A549 (cell line): ENCODE measurements around the gene KRT35. TPM values are rescaled to one million over a fixed set of nuclear protein-coding genes. Genes with fewer than 3 reads are reported as not detected.

Experiments used
- ATAC-seq, 2 experiments: fragments of 200-7000 bp in 1 of 2; fragments of >200 bp in 1 of 2; cut with Nextera tagmentation in 1 of 2; cut with Tn5 transposase in 1 of 2; 3 replicates each; pipeline versions ENCODE4 v1.8.0 to v1.9.1; 2018 to 2020; ENCODE audit warnings: mild to moderate bottlenecking in 1 of 2, moderate library complexity in 1 of 2
- CTCF ChIA-PET: fragments of 300-600 bp; sonication (Branson Sonifier 250); formaldehyde crosslinking; extraction: SDS; loops from one replicate; lab custom pipeline; 2021; ENCODE audit warnings: antibody characterized with exemption, inconsistent platforms; lab: Yijun Ruan, JAX
- POLR2A ChIA-PET: fragments of 350-600 bp; formaldehyde crosslinking; extraction: SDS; loops from one replicate; lab custom pipeline; 2021; ENCODE audit warnings: antibody characterized with exemption, inconsistent platforms; lab: Yijun Ruan, JAX
- DNase-seq, 2 experiments: peaks; one replicate each; pipeline versions ENCODE4 v3.0.0 to v3.0.0-alpha.2; 2011 to 2016; ENCODE audit warnings: low read depth in 1 of 2, low spot score in 1 of 2
- FAIRE-seq: peaks from 2 replicates; lab custom pipeline; 2011; peaks lifted over from hg19 to GRCh38; lab: Jason Lieb, UNC
- H3K27ac ChIP-seq, 2 experiments: fragments of >200 bp; sonication (Bioruptor Twin); formaldehyde crosslinking; 3 replicates each; pipeline ENCODE4 v1.5.1; 2016 to 2017
- H3K4me1 ChIP-seq: fragments of >200 bp; sonication (Bioruptor Twin); formaldehyde crosslinking; 3 replicates; pipeline ENCODE4 v1.6.1; 2016
- H3K4me2 ChIP-seq: fragments of >200 bp; sonication (Bioruptor Twin); formaldehyde crosslinking; 3 replicates; pipeline ENCODE4 v1.6.1; 2016
- H3K4me3 ChIP-seq: fragments of >200 bp; sonication (Bioruptor Twin); formaldehyde crosslinking; 3 replicates; pipeline ENCODE4 v1.5.1; 2016
- H3K9me3 ChIP-seq: fragments of >200 bp; sonication (Bioruptor Twin); formaldehyde crosslinking; 3 replicates; pipeline ENCODE4 v1.6.1; 2016
- BHLHE40 ChIP-seq: IDR thresholded peaks from 2 replicates; pipeline ENCODE4 v1.6.1; 2012; ENCODE audit warnings: low read depth, low read length, inconsistent platforms
- EHMT2 ChIP-seq: fragments of 200-600 bp; sonication (generic); IDR thresholded peaks from 2 replicates; pipeline ENCODE4 v1.6.1; 2016; ENCODE audit warnings: antibody characterized with exemption, low read depth, mild to moderate bottlenecking, moderate library complexity
- EP300 ChIP-seq, 2 experiments: fragments of >200 bp; sonication (Bioruptor Twin); formaldehyde crosslinking; IDR thresholded peaks; 2 replicates in 1 of 2; 3 replicates in 1 of 2; pipeline ENCODE4 v1.6.1; 2016 to 2017
- FOSB ChIP-seq: fragments of 250-450 bp; sonication (Bioruptor Pico); IDR thresholded peaks from 2 replicates; pipeline ENCODE4 v1.5.0; 2020; ENCODE audit warnings: mild to moderate bottlenecking, moderate library complexity
- FOSL2 ChIP-seq, 2 experiments: fragments of 450-650 bp in 1 of 2; fragments of >200 bp in 1 of 2; sonication (Bioruptor Twin) in 1 of 2; formaldehyde crosslinking; IDR thresholded peaks; 2 replicates each; pipeline versions ENCODE4 v1.5.0 to v1.6.1; 2016 to 2020; ENCODE audit warnings: mild to moderate bottlenecking in 1 of 2, moderate library complexity in 1 of 2
- HDAC2 ChIP-seq: fragments of 200-600 bp; sonication (generic); IDR thresholded peaks from 2 replicates; pipeline ENCODE4 v1.6.1; 2016
- HEYL ChIP-seq: fragments of 250-450 bp; sonication (Bioruptor Pico); IDR thresholded peaks from 2 replicates; pipeline ENCODE4 v1.8.0; 2021; ENCODE audit warnings: mild to moderate bottlenecking, moderate library complexity
- HOXB5 ChIP-seq: fragments of 250-450 bp; sonication (Bioruptor Pico); IDR thresholded peaks from 2 replicates; pipeline ENCODE4 v1.5.0; 2020; ENCODE audit warnings: mild to moderate bottlenecking, moderate library complexity
- JUN ChIP-seq, 2 experiments: fragments of >200 bp; sonication (Bioruptor Twin); formaldehyde crosslinking; IDR thresholded peaks; 2 replicates in 1 of 2; 3 replicates in 1 of 2; pipeline ENCODE4 v1.6.1; 2016 to 2017
- KDM1A ChIP-seq: fragments of 200-600 bp; sonication (generic); IDR thresholded peaks from 2 replicates; pipeline ENCODE4 v1.6.1; 2016; ENCODE audit warnings: low read depth, mild to moderate bottlenecking
- MYC ChIP-seq: IDR thresholded peaks from 2 replicates; pipeline ENCODE4 v1.6.1; 2012; ENCODE audit warnings: mild to moderate bottlenecking, inconsistent platforms, low read length, improper control_type of control experiment, borderline replicate concordance
- NFE2L2 ChIP-seq: fragments of 150-350 bp; conservative IDR thresholded peaks from 2 replicates; pipeline ENCODE4 v1.6.1; 2014; ENCODE audit warnings: low read length
- PHF8 ChIP-seq: fragments of 200-600 bp; sonication (generic); IDR thresholded peaks from 2 replicates; pipeline ENCODE4 v1.6.1; 2016; ENCODE audit warnings: low read depth, mild to moderate bottlenecking, antibody characterized with exemption, moderate library complexity, borderline replicate concordance
- POLR2A ChIP-seq: IDR thresholded peaks from 2 replicates; pipeline ENCODE4 v1.6.1; 2012; ENCODE audit warnings: mild to moderate bottlenecking, low read length
- RARB ChIP-seq: fragments of 250-450 bp; sonication (Bioruptor Pico); IDR thresholded peaks from 2 replicates; pipeline ENCODE4 v1.8.0; 2021; ENCODE audit warnings: mild to moderate bottlenecking, moderate library complexity
- RCOR1 ChIP-seq: fragments of 150-350 bp; IDR thresholded peaks from 2 replicates; pipeline ENCODE4 v1.6.1; 2014; ENCODE audit warnings: antibody characterized with exemption, low read length, low read depth
- SMC3 ChIP-seq: fragments of >200 bp; sonication (Bioruptor Twin); formaldehyde crosslinking; IDR thresholded peaks from 3 replicates; pipeline ENCODE4 v1.6.1; 2018; ENCODE audit warnings: inconsistent platforms
- ZC3H11A ChIP-seq: fragments of 450-650 bp; IDR thresholded peaks from 2 replicates; pipeline ENCODE4 v1.6.1; 2014; ENCODE audit warnings: antibody characterized with exemption, mild to moderate bottlenecking
- ZFP36 ChIP-seq: fragments of 450-650 bp; IDR thresholded peaks from 2 replicates; pipeline ENCODE4 v1.6.1; 2014; ENCODE audit warnings: borderline replicate concordance; ENCODE audit not compliant: partially characterized antibody
- ZNF302 ChIP-seq: fragments of 250-450 bp; sonication (Bioruptor Pico); IDR thresholded peaks from 2 replicates; pipeline ENCODE4 v1.9.0; 2021; ENCODE audit warnings: inconsistent platforms, mild to moderate bottlenecking, moderate library complexity
- ZSCAN20 ChIP-seq: fragments of 250-450 bp; sonication (Bioruptor Pico); IDR thresholded peaks from 2 replicates; pipeline ENCODE4 v1.8.0; 2022; ENCODE audit warnings: mild to moderate bottlenecking, moderate library complexity
- WGBS: methylation state at CpG from one replicate; pipeline ENCODE4 v1.1.6; 2017; ENCODE audit errors: missing lambda C conversion rate; 5-methylcytosine and 5-hydroxymethylcytosine counted together
- polyA plus RNA-seq, 4 experiments: library from polyadenylated mRNA; depleted of rRNA in 3 of 4; stranded (reverse); fragments of >200 nt; fragmentation: RNase III in 1 of 4; extraction: RNeasy Plus Mini Kit Qiagen cat#74134 plus additional on column Dnase treatment in 1 of 4; gene quantifications; 2 replicates in 3 of 4; 3 replicates in 1 of 4; pipeline ENCODE4 v1.2.3, GENCODE V29; 2011 to 2017
- TF ChIP-seq, protein P1 (sequence below): fragments of >200 bp; sonication (Bioruptor Twin); formaldehyde crosslinking; IDR thresholded peaks from 3 replicates; pipeline ENCODE4 v1.6.1; 2016
- TF ChIP-seq, protein P2 (sequence below): IDR thresholded peaks from 2 replicates; pipeline ENCODE4 v1.6.1; 2012

The KRT35 gene
- polyA plus RNA-seq, 2 of the 4 experiments (the other 2 are of a cell fraction), result not detected

DNA sequence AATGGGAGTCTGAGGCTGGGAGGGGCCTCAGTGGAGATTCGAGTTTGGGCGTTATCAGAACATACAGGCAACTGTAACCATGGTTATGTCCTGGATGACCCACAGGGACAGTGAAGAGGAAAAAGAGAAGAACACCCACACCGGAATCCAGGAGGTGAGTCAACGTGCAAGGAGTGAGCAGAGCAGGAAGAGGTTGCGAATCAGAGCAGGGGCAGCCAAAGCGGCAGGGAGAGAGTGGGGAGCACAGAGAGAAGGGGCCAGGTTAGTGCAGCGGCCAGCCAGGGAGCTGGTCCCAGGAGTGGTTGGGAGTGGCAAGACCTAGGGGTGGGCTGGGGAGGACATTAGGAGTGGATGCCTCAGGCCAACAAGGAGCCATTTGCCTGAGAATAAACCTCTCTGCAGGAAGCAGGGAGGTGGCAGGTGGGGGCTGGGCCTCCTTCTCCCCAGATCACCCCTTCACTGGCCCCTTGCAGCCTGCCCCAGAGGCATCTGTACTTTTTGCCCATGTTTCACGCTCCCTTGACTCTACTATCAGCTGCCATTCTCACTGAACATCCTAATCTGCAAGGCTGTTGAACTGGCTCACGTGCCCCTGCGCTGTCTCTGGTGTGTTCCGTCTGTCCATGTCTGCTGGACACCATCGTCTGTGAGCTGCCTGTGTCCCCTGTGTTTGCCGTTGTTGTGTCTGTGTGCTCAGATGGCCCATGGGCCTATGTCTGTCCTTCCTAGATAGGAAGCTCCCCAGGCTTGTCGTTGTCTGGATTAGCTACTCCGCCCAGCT is 19.4 kb upstream of the KRT35 start:
- ATAC-seq, result peak; percentile 23 to 29; a peak in 5 of 6 replicates
- H3K4me2 ChIP-seq, result peak overlapping the region; percentile 33
- DNase-seq, result peak; percentile 50 to 61
- 66% methylated on average over 15 of the region's 15 CpGs for WGBS
- peaks cover 21% of the 10 kb centered on the region for H3K4me1 ChIP-seq
- no peak for TF ChIP-seq BHLHE40
- no peak for TF ChIP-seq POLR2A
- no peak for TF ChIP-seq SMC3
- no peak for TF ChIP-seq ZFP36
- TF ChIP-seq KDM1A, result no peak
- TF ChIP-seq PHF8, result no peak
- TF ChIP-seq HDAC2, result no peak
- no peak for TF ChIP-seq FOSB (CRISPR knock-in tag)
- TF ChIP-seq, protein P1, sequence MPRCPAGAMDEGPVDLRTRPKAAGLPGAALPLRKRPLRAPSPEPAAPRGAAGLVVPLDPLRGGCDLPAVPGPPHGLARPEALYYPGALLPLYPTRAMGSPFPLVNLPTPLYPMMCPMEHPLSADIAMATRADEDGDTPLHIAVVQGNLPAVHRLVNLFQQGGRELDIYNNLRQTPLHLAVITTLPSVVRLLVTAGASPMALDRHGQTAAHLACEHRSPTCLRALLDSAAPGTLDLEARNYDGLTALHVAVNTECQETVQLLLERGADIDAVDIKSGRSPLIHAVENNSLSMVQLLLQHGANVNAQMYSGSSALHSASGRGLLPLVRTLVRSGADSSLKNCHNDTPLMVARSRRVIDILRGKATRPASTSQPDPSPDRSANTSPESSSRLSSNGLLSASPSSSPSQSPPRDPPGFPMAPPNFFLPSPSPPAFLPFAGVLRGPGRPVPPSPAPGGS, result no peak
- no peak for TF ChIP-seq ZNF302
- TF ChIP-seq RCOR1, result no peak
- TF ChIP-seq HEYL, result no peak
- no peak for TF ChIP-seq ZSCAN20
- TF ChIP-seq EHMT2, result no peak
- TF ChIP-seq, protein P2, sequence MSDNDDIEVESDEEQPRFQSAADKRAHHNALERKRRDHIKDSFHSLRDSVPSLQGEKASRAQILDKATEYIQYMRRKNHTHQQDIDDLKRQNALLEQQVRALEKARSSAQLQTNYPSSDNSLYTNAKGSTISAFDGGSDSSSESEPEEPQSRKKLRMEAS, result no peak
- TF ChIP-seq NFE2L2, result no peak
- H3K9me3 ChIP-seq, result no peaks in the 10 kb centered on the region
- H3K4me3 ChIP-seq, result no peak overlapping the region
- H3K27ac ChIP-seq, result peak overlapping the region; percentile 44 to 64; a peak in 5 of 6 replicates
- ChIA-PET POLR2A (no interaction called here), CTCF (interaction anchor here (0.7 to 20.5 kb wide), 8 partner anchors 10 to 167 kb away, joined by 3 to 163 read pairs (median 4); partner anchors contain the start of gene KRT36)
- no peak for FAIRE-seq

DNA sequence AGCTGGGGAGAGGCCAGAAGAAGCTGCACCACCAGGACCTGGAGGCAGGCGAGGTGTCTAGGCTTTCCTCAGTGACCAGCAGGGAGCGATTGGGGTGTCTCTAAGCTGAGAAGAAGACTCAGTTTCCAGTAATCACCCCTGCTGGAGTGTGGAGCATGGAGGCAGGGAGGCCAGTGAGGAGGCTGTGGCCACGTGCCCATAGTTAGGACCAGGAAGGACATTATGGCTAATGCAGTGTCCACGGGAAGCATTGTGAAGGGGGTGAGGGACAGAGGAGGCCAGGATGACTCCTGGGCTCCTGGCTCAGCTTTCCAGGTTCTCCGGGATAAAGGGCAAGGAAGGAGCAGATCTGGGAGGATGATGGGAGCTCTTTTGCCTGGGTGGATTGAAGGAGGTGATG is 18.8 kb upstream of the KRT35 start:
- ChIA-PET POLR2A (no interaction called here), CTCF (interaction anchor here (0.9 to 20.5 kb wide), 4 partner anchors 10 to 149 kb away, joined by 3 to 163 read pairs (median 4); partner anchors contain the start of gene KRT36)
- H3K27ac ChIP-seq, result peak overlapping the region; percentile 44 to 64; a peak in 4 of 6 replicates
- H3K4me1 ChIP-seq, result peaks cover 22% of the 10 kb centered on the region
- FAIRE-seq (no peak), DNase-seq (no peak), ATAC-seq (no peak)
- WGBS, result 86% methylated on average over 5 of the region's 5 CpGs
- H3K9me3 ChIP-seq, result no peaks in the 10 kb centered on the region
- TF ChIP-seq NFE2L2 (no peak), FOSL2 (IDR thresholded peaks at IDR 0.05) (no peak), FOSL2 (CRISPR knock-in tag; IDR thresholded peaks at IDR 0.05) (no peak), MYC (no peak)
- no peak overlapping the region for H3K4me3 ChIP-seq
- peak overlapping the region; percentile 33 for H3K4me2 ChIP-seq

DNA sequence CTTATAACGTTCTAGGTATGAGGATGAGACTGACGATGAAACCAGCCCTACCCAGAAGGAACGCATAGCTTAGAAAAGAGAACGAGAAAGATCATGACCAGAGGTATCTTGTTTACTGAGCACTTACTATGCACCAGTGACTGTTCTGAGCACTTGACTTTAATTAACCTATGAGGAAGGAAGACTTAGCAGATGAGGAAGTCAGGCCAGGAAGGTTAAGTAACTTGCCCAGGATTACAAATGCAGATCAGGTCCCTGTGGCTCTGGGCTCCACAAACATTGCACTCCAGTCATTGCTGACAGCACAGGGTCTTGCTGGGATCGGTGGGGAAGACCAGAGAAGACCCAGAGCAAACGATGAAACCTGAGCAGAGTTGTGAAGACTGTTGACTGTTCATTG is 17.3 kb upstream of the KRT35 start:
- Histone ChIP-seq H3K27ac (no peak overlapping the region), H3K4me2 (no peak overlapping the region), H3K9me3 (no peaks in the 10 kb centered on the region), H3K4me1 (peaks cover 27% of the 10 kb centered on the region), H3K4me3 (no peak overlapping the region)
- DNase-seq (no peak), FAIRE-seq (no peak), ATAC-seq (no peak)
- CTCF ChIA-PET, result interaction anchor here (0.7 to 13.1 kb wide), 16 partner anchors 9 to 695 kb away, joined by 3 to 119 read pairs (median 6); partner anchors contain the start of gene KRT13
- 76% methylated on average over 6 of the region's 6 CpGs for WGBS
- TF ChIP-seq ZC3H11A (no peak), EHMT2 (no peak), JUN (IDR thresholded peaks at IDR 0.05) (no peak), HDAC2 (no peak), RARB (CRISPR knock-in tag) (no peak), ZSCAN20 (no peak), HOXB5 (CRISPR knock-in tag) (no peak), EP300 (IDR thresholded peaks at IDR 0.05) (no peak)
- TF ChIP-seq, protein P2, result no peak
- TF ChIP-seq, protein P1, result no peak
- POLR2A ChIA-PET, result no interaction called here
